OCI-LY7 (cell line): Measurements from ENCODE around the gene BICD1.

Experiments used
- CTCF ChIP-seq: fragments of 200-600 bp; sonication (generic); conservative IDR thresholded peaks from 2 replicates; pipeline ENCODE4 v1.5.1; 2014; ENCODE audit warnings: mild to moderate bottlenecking, antibody characterized with exemption, low read length, moderate library complexity, mixed read lengths
- EZH2phosphoT487 ChIP-seq: fragments of 200-600 bp; sonication (generic); IDR thresholded peaks from 2 replicates; pipeline ENCODE4 v1.6.1; 2018; ENCODE audit warnings: low read depth, borderline replicate concordance, mild to moderate bottlenecking, mixed run types, antibody characterized with exemption, low read length, moderate library complexity, mixed read lengths

DNA sequence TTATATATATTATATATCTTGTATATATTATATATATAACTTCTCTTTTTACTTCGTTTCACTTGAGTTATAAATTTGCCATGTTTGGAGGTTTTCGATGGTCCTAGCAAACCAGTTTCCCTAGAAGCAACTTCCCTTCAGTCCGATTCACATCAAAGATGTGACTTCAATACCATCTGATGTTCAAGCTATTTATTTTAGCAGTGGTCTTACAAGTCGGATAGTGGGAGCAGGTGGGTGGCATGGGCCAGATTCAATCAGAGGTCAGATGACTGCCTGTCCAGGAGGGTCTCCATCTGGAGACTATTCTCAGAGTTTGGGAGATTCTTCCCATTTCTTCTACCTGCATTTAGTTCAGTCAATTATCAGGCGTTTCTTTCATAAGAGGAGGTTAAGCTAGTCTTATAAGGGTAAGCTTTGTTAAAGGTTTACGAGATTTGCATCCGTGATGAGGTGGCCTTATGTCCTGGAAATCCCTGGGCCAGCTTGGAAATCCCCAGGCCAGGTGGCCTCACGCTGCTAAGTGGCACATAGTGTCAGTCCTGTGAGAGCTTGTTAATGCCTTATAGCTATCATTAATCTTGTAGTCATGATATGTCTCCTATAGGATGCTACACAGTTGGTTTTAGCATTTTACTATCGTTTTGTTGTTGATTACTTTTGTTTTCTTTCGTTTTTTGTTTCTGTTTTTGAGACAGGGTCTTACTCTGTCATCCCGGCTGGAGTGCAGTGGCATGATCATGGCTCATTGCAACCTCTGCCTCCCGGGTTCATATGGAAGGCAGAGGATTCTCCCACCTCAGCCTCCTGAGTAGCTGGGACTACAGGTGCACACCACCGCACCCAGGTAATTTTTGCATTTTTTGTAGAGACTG is 145.8 kb downstream of the BICD1 start:
- TF ChIP-seq CTCF, result no peak
- TF ChIP-seq EZH2phosphoT487, result no peak
